Parathyroid adenoma (tissue), 2 donors: ENCODE data around the gene CDC26.
"Not testable (repeated sequence)": the region's sequence is repeated elsewhere in the genome, so short reads cannot be mapped to it uniquely, and the experiment has no call there.

ENCODE experiments used
- H2AFZ ChIP-seq: fragments of 300-600 bp; sonication (generic); one replicate; pipeline ENCODE4 v1.7.0; 2017; ENCODE audit warnings: antibody characterized with exemption, mild to moderate bottlenecking
- H3K27ac ChIP-seq: fragments of 300-600 bp; sonication (generic); one replicate; pipeline ENCODE4 v1.7.0; 2017
- H3K27me3 ChIP-seq: fragments of 300-600 bp; sonication (generic); one replicate; pipeline ENCODE4 v1.7.0; 2017; ENCODE audit warnings: low read length; ENCODE audit not compliant: control insufficient read depth, insufficient read depth
- H3K36me3 ChIP-seq: fragments of 300-600 bp; sonication (generic); one replicate; pipeline ENCODE4 v1.7.0; 2017; ENCODE audit warnings: low read length; ENCODE audit not compliant: control insufficient read depth, insufficient read depth
- H3K4me1 ChIP-seq: fragments of 300-600 bp; sonication (generic); one replicate; pipeline ENCODE4 v1.7.0; 2017; ENCODE audit warnings: control low read depth
- H3K4me2 ChIP-seq: fragments of 300-600 bp; sonication (generic); one replicate; pipeline ENCODE4 v1.7.0; 2017; ENCODE audit warnings: low read length
- H3K4me3 ChIP-seq: fragments of 300-600 bp; sonication (generic); one replicate; pipeline ENCODE4 v1.7.0; 2017; ENCODE audit warnings: low read depth, low read length
- H3K79me2 ChIP-seq: fragments of 300-600 bp; sonication (generic); one replicate; pipeline ENCODE4 v1.7.0; 2017; ENCODE audit warnings: control low read depth
- H3K9ac ChIP-seq: fragments of 300-600 bp; sonication (generic); one replicate; pipeline ENCODE4 v1.7.0; 2017; ENCODE audit warnings: mild to moderate bottlenecking
- H3K9me3 ChIP-seq: fragments of 300-600 bp; sonication (generic); one replicate; pipeline ENCODE4 v1.7.0; 2017; ENCODE audit warnings: low read length; ENCODE audit not compliant: control insufficient read depth
- CTCF ChIP-seq: fragments of 300-600 bp; sonication (generic); IDR thresholded peaks from one replicate; pipeline ENCODE4 v1.7.0; 2017; ENCODE audit warnings: antibody characterized with exemption, mild to moderate bottlenecking
- donor health status: primary hyperparathyroidism.

CDC26 gene

GRCh38 chr9:113298311-113298710 lies 22.9 kb upstream of the CDC26 start:
- no peak overlapping the region for H3K9ac ChIP-seq
- TF ChIP-seq CTCF = no peak
- H3K27ac ChIP-seq = no peak overlapping the region
- no peaks in the 10 kb centered on the region for H3K27me3 ChIP-seq
- no peaks in the 10 kb centered on the region for H3K4me1 ChIP-seq
- H3K79me2 ChIP-seq = no peaks in the 10 kb centered on the region
- H3K9me3 ChIP-seq = no peaks in the 10 kb centered on the region
- H3K4me2 ChIP-seq = no peak overlapping the region
- no peaks in the 10 kb centered on the region for H3K36me3 ChIP-seq
- no peak overlapping the region for H2AFZ ChIP-seq
- H3K4me3 ChIP-seq = no peak overlapping the region

- Histone ChIP-seq H3K4me3 (no peak overlapping the region), H3K9me3 (no peaks in the 10 kb centered on the region), H3K4me1 (no peaks in the 10 kb centered on the region), H3K9ac (no peak overlapping the region), H3K4me2 (no peak overlapping the region), H3K27me3 (no peaks in the 10 kb centered on the region), H3K27ac (no peak overlapping the region), H3K36me3 (no peaks in the 10 kb centered on the region), H2AFZ (no peak overlapping the region), H3K79me2 (no peaks in the 10 kb centered on the region)
- TF ChIP-seq CTCF = no peak
Measured at GRCh38 chr9:113296796-113297558, 21.6 kb upstream of the CDC26 start.

GRCh38 chr9:113296247-113296646 lies 20.9 kb upstream of the CDC26 start:
- H3K27ac ChIP-seq, H3K9ac ChIP-seq, H3K9me3 ChIP-seq, H3K27me3 ChIP-seq, H3K4me3 ChIP-seq, H3K36me3 ChIP-seq, H3K79me2 ChIP-seq, H3K4me2 ChIP-seq, H3K4me1 ChIP-seq: not testable (repeated sequence)
- peak overlapping the region; percentile 11 for H2AFZ ChIP-seq

GRCh38 chr9:113293285-113293878 lies 18.0 kb upstream of the CDC26 start:
- no peaks in the 10 kb centered on the region for H3K36me3 ChIP-seq

More at GRCh38 chr9:113293285-113293878, 18.0 kb upstream of the CDC26 start:
- Histone ChIP-seq H3K4me2 (no peak overlapping the region), H3K79me2 (no peaks in the 10 kb centered on the region), H3K9me3 (no peaks in the 10 kb centered on the region), H3K4me3 (no peak overlapping the region), H3K9ac (no peak overlapping the region), H3K4me1 (no peaks in the 10 kb centered on the region), H3K27ac (no peak overlapping the region), H2AFZ (no peak overlapping the region), H3K27me3 (no peaks in the 10 kb centered on the region)
- TF ChIP-seq CTCF = no peak
